Sigmoid colon (tissue), 4 donors: ENCODE measurements around the gene BANF2.

ENCODE experiments used
- EP300 ChIP-seq, 4 donors: sonication (generic); formaldehyde crosslinking; IDR thresholded peaks; one replicate each; pipeline ENCODE4 v1.6.1; 2017; ENCODE audit warnings: antibody characterized with exemption in 4 of 4
- POLR2A ChIP-seq, 2 donors: fragments of 450-650 bp; IDR thresholded peaks; one replicate each; pipeline ENCODE4 v1.6.1; 2016; ENCODE audit warnings: antibody characterized with exemption in 2 of 2, mild to moderate bottlenecking in 2 of 2, moderate library complexity in 2 of 2
- POLR2AphosphoS5 ChIP-seq, 4 donors: sonication (generic); formaldehyde crosslinking; IDR thresholded peaks; one replicate each; pipeline ENCODE4 v1.6.1; 2017; ENCODE audit warnings: antibody characterized with exemption in 4 of 4
- TF ChIP-seq, protein P1 (sequence below), 4 experiments: fragments of 450-650 bp in 3 of 4; fragments of 200-600 bp in 1 of 4; IDR thresholded peaks; one replicate each; pipeline ENCODE4 v1.5.1; 2016 to 2019; ENCODE audit warnings: antibody characterized with exemption in 4 of 4, mild to moderate bottlenecking in 3 of 4, moderate library complexity in 2 of 4

DNA sequence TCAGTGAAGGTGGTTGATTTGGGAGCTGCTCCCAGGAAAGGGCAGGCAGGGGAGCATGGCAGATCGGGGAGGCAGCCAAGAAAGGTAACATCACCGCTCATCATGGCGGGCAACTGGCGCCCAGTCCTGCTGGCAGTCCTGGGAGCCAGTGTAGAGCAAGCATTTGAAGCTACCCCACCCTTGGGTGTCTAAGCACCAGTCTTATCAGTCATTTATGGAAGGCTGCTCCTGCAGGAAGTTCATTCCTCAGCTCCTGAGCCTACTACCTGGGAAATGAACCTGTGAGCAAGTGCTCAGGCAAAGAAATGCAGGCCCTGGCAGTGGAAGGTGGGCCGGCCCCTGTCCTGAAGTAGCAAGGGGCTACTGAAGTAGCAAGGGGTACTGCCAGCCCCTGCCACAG lies 41.5 kb downstream of the BANF2 start:
- TF ChIP-seq POLR2A (IDR thresholded peaks at IDR 0.05), result no peak
- TF ChIP-seq EP300 (IDR thresholded peaks at IDR 0.05), result no peak
- TF ChIP-seq, protein P1, sequence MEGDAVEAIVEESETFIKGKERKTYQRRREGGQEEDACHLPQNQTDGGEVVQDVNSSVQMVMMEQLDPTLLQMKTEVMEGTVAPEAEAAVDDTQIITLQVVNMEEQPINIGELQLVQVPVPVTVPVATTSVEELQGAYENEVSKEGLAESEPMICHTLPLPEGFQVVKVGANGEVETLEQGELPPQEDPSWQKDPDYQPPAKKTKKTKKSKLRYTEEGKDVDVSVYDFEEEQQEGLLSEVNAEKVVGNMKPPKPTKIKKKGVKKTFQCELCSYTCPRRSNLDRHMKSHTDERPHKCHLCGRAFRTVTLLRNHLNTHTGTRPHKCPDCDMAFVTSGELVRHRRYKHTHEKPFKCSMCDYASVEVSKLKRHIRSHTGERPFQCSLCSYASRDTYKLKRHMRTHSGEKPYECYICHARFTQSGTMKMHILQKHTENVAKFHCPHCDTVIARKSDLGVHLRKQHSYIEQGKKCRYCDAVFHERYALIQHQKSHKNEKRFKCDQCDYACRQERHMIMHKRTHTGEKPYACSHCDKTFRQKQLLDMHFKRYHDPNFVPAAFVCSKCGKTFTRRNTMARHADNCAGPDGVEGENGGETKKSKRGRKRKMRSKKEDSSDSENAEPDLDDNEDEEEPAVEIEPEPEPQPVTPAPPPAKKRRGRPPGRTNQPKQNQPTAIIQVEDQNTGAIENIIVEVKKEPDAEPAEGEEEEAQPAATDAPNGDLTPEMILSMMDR (IDR thresholded peaks at IDR 0.05), result no peak
- TF ChIP-seq POLR2AphosphoS5 (IDR thresholded peaks at IDR 0.05), result no peak
